GM21825 (cell line): ENCODE data around the gene CALN1.

Source experiments
- ATAC-seq: cut with Tn5 transposase; IDR thresholded peaks from one replicate; pipeline ENCODE4 v1.9.1; 2021; ENCODE audit warnings: mild to moderate bottlenecking, moderate library complexity; ENCODE audit not compliant: unreplicated experiment

The CALN1 gene

GRCh38 chr7:72196176-72196575 lies 216.0 kb downstream of the CALN1 start:
- ATAC-seq: no peak

GRCh38 chr7:72190919-72191318 lies 221.2 kb downstream of the CALN1 start:
- ATAC-seq: no peak

GRCh38 chr7:72190146-72190545 lies 222.0 kb downstream of the CALN1 start:
- ATAC-seq: no peak

GRCh38 chr7:72187179-72187578 lies 225.0 kb downstream of the CALN1 start:
- no peak for ATAC-seq

GRCh38 chr7:72183835-72184234 lies 228.3 kb downstream of the CALN1 start:
- ATAC-seq: no peak

GRCh38 chr7:72182036-72182435 lies 230.1 kb downstream of the CALN1 start:
- no peak for ATAC-seq

- ATAC-seq: no peak
Observed at GRCh38 chr7:72176875-72177274, 235.3 kb downstream of the CALN1 start.

- ATAC-seq: no peak
Observed at GRCh38 chr7:72170475-72170874, 241.7 kb downstream of the CALN1 start.

GRCh38 chr7:72163271-72163670 lies 248.9 kb downstream of the CALN1 start:
- no peak for ATAC-seq

- ATAC-seq: no peak
Observed at GRCh38 chr7:72161534-72161933, 250.6 kb downstream of the CALN1 start.

- no peak for ATAC-seq
Observed at GRCh38 chr7:72159911-72160310, 252.2 kb downstream of the CALN1 start.

GRCh38 chr7:72156671-72157070 lies 255.5 kb downstream of the CALN1 start:
- no peak for ATAC-seq

GRCh38 chr7:72153132-72153512 lies 259.0 kb downstream of the CALN1 start:
- ATAC-seq: no peak

- ATAC-seq: no peak
Observed at GRCh38 chr7:72152161-72153131, 259.7 kb downstream of the CALN1 start.

- no peak for ATAC-seq
Observed at GRCh38 chr7:72140566-72140965, 271.6 kb downstream of the CALN1 start.

GRCh38 chr7:72127136-72127535 lies 285.0 kb downstream of the CALN1 start:
- no peak for ATAC-seq

GRCh38 chr7:72123913-72124312 lies 288.2 kb downstream of the CALN1 start:
- ATAC-seq: no peak

GRCh38 chr7:72118366-72118765 lies 293.8 kb downstream of the CALN1 start:
- ATAC-seq: no peak

GRCh38 chr7:72114129-72114528 lies 298.0 kb downstream of the CALN1 start:
- no peak for ATAC-seq

- ATAC-seq: no peak
Observed at GRCh38 chr7:72112992-72113391, 299.1 kb downstream of the CALN1 start.

- ATAC-seq: no peak
Observed at GRCh38 chr7:72112530-72112929, 299.6 kb downstream of the CALN1 start.

- no peak for ATAC-seq
Observed at GRCh38 chr7:72111086-72111485, 301.1 kb downstream of the CALN1 start.

- no peak for ATAC-seq
Observed at GRCh38 chr7:72109566-72109965, 302.6 kb downstream of the CALN1 start.
